Osteocyte (in vitro differentiated cells): ENCODE data around the gene ZSWIM9. TPM values are rescaled to one million over a fixed set of nuclear protein-coding genes. Genes with fewer than 3 reads are reported as not detected.
A peak's percentile ranks its signal among the peaks of the same experiment; 100 is the strongest.

ENCODE experiments used
- DNase-seq: peaks from one replicate; pipeline ENCODE4 v3.0.0; 2021; ENCODE audit warnings: mixed read lengths; ENCODE audit not compliant: unreplicated experiment; ENCODE audit errors: extremely low spot score
- H3K27ac Mint-ChIP-seq: one replicate; pipeline ENCODE4 v1.8.0; 2021; ENCODE audit warnings: mild to moderate bottlenecking, mixed read lengths; ENCODE audit not compliant: unreplicated experiment
- H3K27me3 Mint-ChIP-seq: one replicate; pipeline ENCODE4 v1.8.0; 2021; ENCODE audit warnings: mixed read lengths; ENCODE audit not compliant: unreplicated experiment
- H3K36me3 Mint-ChIP-seq: one replicate; pipeline ENCODE4 v1.8.0; 2021; ENCODE audit warnings: mixed read lengths; ENCODE audit not compliant: unreplicated experiment
- H3K4me1 Mint-ChIP-seq: one replicate; pipeline ENCODE4 v1.8.0; 2021; ENCODE audit warnings: mixed read lengths; ENCODE audit not compliant: unreplicated experiment
- H3K4me3 Mint-ChIP-seq: one replicate; pipeline ENCODE4 v1.8.0; 2021; ENCODE audit warnings: mild to moderate bottlenecking, moderate library complexity, mixed read lengths; ENCODE audit not compliant: unreplicated experiment
- H3K9me3 Mint-ChIP-seq: one replicate; pipeline ENCODE4 v1.8.0; 2021; ENCODE audit warnings: mixed read lengths; ENCODE audit not compliant: unreplicated experiment
- total RNA-seq: library from RNA; stranded (reverse); gene quantifications from 2 replicates; pipeline ENCODE4 v1.2.1, GENCODE V29; 2021
- TF ChIP-seq, protein P1 (sequence below): fragments of 200-600 bp; sonication (generic); IDR thresholded peaks from 2 replicates; pipeline ENCODE4 v1.5.0; 2021; ENCODE audit warnings: antibody characterized with exemption, mild to moderate bottlenecking, moderate library complexity

The ZSWIM9 gene
- total RNA-seq, 1 donor from 2014 or later: 6.6 TPM

DNA sequence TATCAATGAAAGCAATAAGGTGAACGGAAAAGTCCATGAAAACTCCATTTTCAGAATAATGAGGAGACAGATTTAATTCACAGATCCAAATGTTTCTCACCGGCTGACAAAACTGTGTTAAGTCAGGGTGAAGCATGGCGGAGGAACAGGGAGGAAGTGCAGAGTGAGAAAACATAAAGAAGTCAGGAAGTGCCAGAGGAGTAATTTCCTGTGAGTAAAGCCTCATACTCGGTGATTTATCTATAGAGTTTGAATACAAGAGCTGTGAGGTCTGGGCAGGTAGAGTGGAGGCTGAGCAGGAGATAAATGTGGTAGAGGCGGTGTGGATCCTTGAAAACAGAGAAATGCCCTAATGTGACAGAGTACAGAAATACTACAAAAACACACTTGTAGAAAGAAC lies 73.8 kb downstream of the ZSWIM9 start:
- Mint-ChIP-seq H3K4me3 (no peak overlapping the region), H3K9me3 (no peaks in the 10 kb centered on the region), H3K4me1 (peaks cover 3% of the 10 kb centered on the region), H3K36me3 (peaks cover 33% of the 10 kb centered on the region), H3K27me3 (no peaks in the 10 kb centered on the region), H3K27ac (peak overlapping the region; percentile 47)
- TF ChIP-seq, protein P1, sequence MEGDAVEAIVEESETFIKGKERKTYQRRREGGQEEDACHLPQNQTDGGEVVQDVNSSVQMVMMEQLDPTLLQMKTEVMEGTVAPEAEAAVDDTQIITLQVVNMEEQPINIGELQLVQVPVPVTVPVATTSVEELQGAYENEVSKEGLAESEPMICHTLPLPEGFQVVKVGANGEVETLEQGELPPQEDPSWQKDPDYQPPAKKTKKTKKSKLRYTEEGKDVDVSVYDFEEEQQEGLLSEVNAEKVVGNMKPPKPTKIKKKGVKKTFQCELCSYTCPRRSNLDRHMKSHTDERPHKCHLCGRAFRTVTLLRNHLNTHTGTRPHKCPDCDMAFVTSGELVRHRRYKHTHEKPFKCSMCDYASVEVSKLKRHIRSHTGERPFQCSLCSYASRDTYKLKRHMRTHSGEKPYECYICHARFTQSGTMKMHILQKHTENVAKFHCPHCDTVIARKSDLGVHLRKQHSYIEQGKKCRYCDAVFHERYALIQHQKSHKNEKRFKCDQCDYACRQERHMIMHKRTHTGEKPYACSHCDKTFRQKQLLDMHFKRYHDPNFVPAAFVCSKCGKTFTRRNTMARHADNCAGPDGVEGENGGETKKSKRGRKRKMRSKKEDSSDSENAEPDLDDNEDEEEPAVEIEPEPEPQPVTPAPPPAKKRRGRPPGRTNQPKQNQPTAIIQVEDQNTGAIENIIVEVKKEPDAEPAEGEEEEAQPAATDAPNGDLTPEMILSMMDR: no peak
- no peak for DNase-seq

DNA sequence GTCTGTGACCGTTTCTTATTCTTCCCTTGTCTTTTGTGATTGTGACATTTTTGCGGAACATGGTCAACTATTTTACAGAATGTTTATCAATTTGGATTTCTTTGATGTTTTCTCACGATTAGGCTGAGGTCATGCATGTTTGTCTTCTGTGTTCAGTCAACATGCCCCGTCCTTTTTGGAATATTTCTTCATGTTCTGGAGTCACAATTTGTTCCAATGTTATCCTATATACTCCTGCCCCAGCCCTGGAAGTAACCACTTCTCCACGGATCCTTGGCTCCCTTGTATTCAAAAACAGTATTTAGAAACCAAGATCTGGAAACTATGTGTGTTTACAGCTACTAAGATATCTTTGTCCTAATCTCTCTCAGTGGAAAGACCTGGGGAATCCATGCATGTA lies 75.6 kb downstream of the ZSWIM9 start:
- Mint-ChIP-seq H3K27me3 (no peaks in the 10 kb centered on the region), H3K4me1 (peaks cover 15% of the 10 kb centered on the region), H3K4me3 (no peak overlapping the region), H3K36me3 (peaks cover 23% of the 10 kb centered on the region), H3K27ac (no peak overlapping the region), H3K9me3 (no peaks in the 10 kb centered on the region)
- TF ChIP-seq, protein P1: no peak
- no peak for DNase-seq

DNA sequence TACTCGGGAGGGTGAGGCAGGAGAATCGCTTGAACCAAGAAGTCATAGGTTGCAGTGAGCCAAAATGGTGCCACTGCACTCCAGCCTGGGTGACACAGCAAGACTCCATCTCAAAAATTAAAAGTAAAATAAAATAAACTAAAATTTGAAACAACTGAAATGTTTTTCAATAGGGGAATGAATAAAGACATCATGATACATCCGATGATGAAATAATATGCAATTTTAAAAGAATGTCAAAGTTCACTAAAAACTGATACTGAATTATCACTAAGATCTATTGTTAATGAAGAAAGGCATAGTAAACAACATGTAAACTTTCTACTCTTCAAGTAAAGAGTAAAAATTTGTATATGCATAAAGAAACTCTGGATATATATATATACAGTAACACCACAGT lies 76.7 kb downstream of the ZSWIM9 start:
- DNase-seq: no peak
- no peaks in the 10 kb centered on the region for H3K9me3 Mint-ChIP-seq
- peaks cover 15% of the 10 kb centered on the region for H3K4me1 Mint-ChIP-seq
- H3K27ac Mint-ChIP-seq: no peak overlapping the region
- H3K36me3 Mint-ChIP-seq: peaks cover 16% of the 10 kb centered on the region
- no peak overlapping the region for H3K4me3 Mint-ChIP-seq
- H3K27me3 Mint-ChIP-seq: no peaks in the 10 kb centered on the region
- TF ChIP-seq, protein P1: no peak

Other genes with a start within 250 kb of the ZSWIM9 start
- not detected in 2 replicates for gene BSPH1, start 178.5 kb upstream of the ZSWIM9 start, total RNA-seq
- not detected in 2 replicates for gene ELSPBP1, start 176.0 kb upstream of the ZSWIM9 start, total RNA-seq
- gene CABP5, start 126.6 kb upstream of the ZSWIM9 start, total RNA-seq: not detected in 2 replicates
- gene PLA2G4C, start 59.9 kb upstream of the ZSWIM9 start, total RNA-seq: 4.8 and 5.5 TPM in 2 replicates
- gene LIG1, start 336 bp upstream of the ZSWIM9 start, total RNA-seq: 19.0 and 23.0 TPM in 2 replicates
- 36.4 and 38.0 TPM in 2 replicates for gene CARD8, start 85.2 kb downstream of the ZSWIM9 start, total RNA-seq
- gene ZNF114, start 99.4 kb downstream of the ZSWIM9 start, total RNA-seq: 0.97 and 0.99 TPM in 2 replicates
- gene EMP3, start 154.9 kb downstream of the ZSWIM9 start, total RNA-seq: 201 and 212 TPM in 2 replicates
- gene TMEM143, start 193.3 kb downstream of the ZSWIM9 start, total RNA-seq: 9.1 and 12.3 TPM in 2 replicates
- gene SYNGR4, start 193.7 kb downstream of the ZSWIM9 start, total RNA-seq: not detected in 2 replicates
- gene KDELR1, start 220.9 kb downstream of the ZSWIM9 start, total RNA-seq: 267 and 275 TPM in 2 replicates
- 0.68 and 1.2 TPM in 2 replicates for gene GRIN2D, start 223.0 kb downstream of the ZSWIM9 start, total RNA-seq